GM13977 (cell line): ENCODE results near the gene IQCK.

ENCODE experiments used
- DNase-seq: peaks from one replicate; pipeline ENCODE4 v3.0.0; 2012; ENCODE audit warnings: low spot score
- in situ Hi-C: fragments of 300-500 bp; cut with MboI; formaldehyde crosslinking; loops from one replicate; pipeline ENCODE4 v1.12.0; 2022; ENCODE audit warnings: low sequenced_read_pairs, low pct_unique_long_range_greater_than_20kb, mixed read lengths, inconsistent platforms; ENCODE audit not compliant: unreplicated experiment
- TF ChIP-seq, protein P1 (sequence below): IDR thresholded peaks from 2 replicates; pipeline ENCODE4 v1.5.1; 2012; ENCODE audit warnings: mild to moderate bottlenecking, control low read depth; ENCODE audit not compliant: insufficient read depth; ENCODE audit errors: extremely low read depth, missing control alignments

The IQCK gene

GRCh38 chr16:19690196-19690595, 27.9 kb upstream of the IQCK start:
- DNase-seq = no peak
- in situ Hi-C loops = no loop called here
- TF ChIP-seq, protein P1, sequence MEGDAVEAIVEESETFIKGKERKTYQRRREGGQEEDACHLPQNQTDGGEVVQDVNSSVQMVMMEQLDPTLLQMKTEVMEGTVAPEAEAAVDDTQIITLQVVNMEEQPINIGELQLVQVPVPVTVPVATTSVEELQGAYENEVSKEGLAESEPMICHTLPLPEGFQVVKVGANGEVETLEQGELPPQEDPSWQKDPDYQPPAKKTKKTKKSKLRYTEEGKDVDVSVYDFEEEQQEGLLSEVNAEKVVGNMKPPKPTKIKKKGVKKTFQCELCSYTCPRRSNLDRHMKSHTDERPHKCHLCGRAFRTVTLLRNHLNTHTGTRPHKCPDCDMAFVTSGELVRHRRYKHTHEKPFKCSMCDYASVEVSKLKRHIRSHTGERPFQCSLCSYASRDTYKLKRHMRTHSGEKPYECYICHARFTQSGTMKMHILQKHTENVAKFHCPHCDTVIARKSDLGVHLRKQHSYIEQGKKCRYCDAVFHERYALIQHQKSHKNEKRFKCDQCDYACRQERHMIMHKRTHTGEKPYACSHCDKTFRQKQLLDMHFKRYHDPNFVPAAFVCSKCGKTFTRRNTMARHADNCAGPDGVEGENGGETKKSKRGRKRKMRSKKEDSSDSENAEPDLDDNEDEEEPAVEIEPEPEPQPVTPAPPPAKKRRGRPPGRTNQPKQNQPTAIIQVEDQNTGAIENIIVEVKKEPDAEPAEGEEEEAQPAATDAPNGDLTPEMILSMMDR = no peak

- TF ChIP-seq, protein P1 = no peak
- in situ Hi-C loops = no loop called here
- DNase-seq = no peak
Measured at GRCh38 chr16:19691161-19691711, 26.8 kb upstream of the IQCK start.

DNA sequence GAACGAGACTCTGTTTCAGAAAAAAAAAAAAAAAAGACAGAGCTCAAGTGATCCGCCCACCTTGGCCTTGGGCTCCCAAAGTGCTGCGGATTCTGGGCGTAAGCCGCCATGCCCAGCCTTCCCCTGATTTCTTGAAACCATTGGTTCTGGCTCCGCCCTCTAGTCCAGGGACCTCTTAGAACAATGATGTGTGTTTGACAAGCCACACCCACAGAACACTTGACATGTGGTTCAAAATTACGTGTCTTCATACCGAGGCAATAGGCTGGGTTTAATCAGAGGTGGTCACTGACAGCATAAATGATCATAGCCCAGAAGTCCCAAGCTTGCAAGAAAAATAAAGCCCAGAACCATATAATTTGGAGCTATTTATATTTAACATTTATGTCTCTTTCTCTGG, 23.1 kb upstream of the IQCK start:
- TF ChIP-seq, protein P1 = no peak
- in situ Hi-C loops = no loop called here
- DNase-seq = no peak

- in situ Hi-C loops = no loop called here
- DNase-seq = no peak
- TF ChIP-seq, protein P1 = no peak
Measured at GRCh38 chr16:19696328-19696727, 21.7 kb upstream of the IQCK start.

GRCh38 chr16:19696961-19697360, 21.1 kb upstream of the IQCK start:
- no peak for DNase-seq

GRCh38 chr16:19697756-19698318, 20.2 kb upstream of the IQCK start:
- DNase-seq = no peak
- TF ChIP-seq, protein P1 = no peak
- in situ Hi-C loops = no loop called here

More at GRCh38 chr16:19696961-19697360, 21.1 kb upstream of the IQCK start:
- in situ Hi-C loops = no loop called here
- TF ChIP-seq, protein P1 = no peak
